K562 (cell line): ENCODE data around the gene CDC37. TPM values are rescaled to one million over a fixed set of nuclear protein-coding genes. Genes with fewer than 3 reads are reported as not detected.

Source experiments
- CEBPB ChIP-seq: fragments of 450-650 bp; IDR thresholded peaks from 2 replicates; pipeline ENCODE4 v1.6.1; 2016; ENCODE audit warnings: missing genetic modification characterization, missing compliant biosample characterization
- CEBPG ChIP-seq, 3 experiments: fragments of 200-800 bp in 1 of 3; sonication (Bioruptor generic) in 1 of 3; sonication (generic) in 1 of 3; formaldehyde crosslinking in 1 of 3; IDR thresholded peaks in 2 of 3; conservative IDR thresholded peaks in 1 of 3; 2 replicates each; pipeline versions ENCODE4 v1.6.1 to v1.8.0; 2016 to 2022; ENCODE audit warnings: missing compliant biosample characterization in 2 of 3, missing genetic modification characterization in 2 of 3, mild to moderate bottlenecking in 1 of 3, missing genetic modification reagents in 1 of 3
- FOXJ3 ChIP-seq: sonication (generic); formaldehyde crosslinking; IDR thresholded peaks from 2 replicates; pipeline ENCODE4 v1.4.0; 2020; ENCODE audit warnings: mild to moderate bottlenecking, missing genetic modification reagents
- GATA2 ChIP-seq: sonication (generic); formaldehyde crosslinking; IDR thresholded peaks from 2 replicates; pipeline ENCODE4 v1.4.0; 2020; ENCODE audit warnings: mild to moderate bottlenecking, missing genetic modification reagents
- RBM39 ChIP-seq: fragments of 200-400 bp; formaldehyde crosslinking; optimal IDR thresholded peaks from 2 replicates; pipeline ENCODE3; 2018; ENCODE audit warnings: low read depth, low read length
- RCOR1 ChIP-seq, 2 experiments: IDR thresholded peaks; 2 replicates each; pipeline ENCODE4 v1.6.1; 2012; ENCODE audit warnings: low read depth in 2 of 2, low read length in 2 of 2, borderline replicate concordance in 1 of 2, improper control_type of control experiment in 1 of 2
- TEAD1 ChIP-seq, 2 experiments: fragments of 450-650 bp in 1 of 2; sonication (generic) in 1 of 2; formaldehyde crosslinking; IDR thresholded peaks; 2 replicates each; pipeline versions ENCODE4 v1.4.0 to v1.8.0; 2020 to 2022; ENCODE audit warnings: mild to moderate bottlenecking in 2 of 2, missing genetic modification reagents in 1 of 2
- ZFP30 ChIP-seq: fragments of 250-450 bp; sonication (Bioruptor Pico); IDR thresholded peaks from 2 replicates; pipeline ENCODE4 v1.8.0; 2022; ENCODE audit warnings: moderate library complexity, mild to moderate bottlenecking, inconsistent platforms, borderline replicate concordance
- ZNF778 ChIP-seq: fragments of 450-650 bp; formaldehyde crosslinking; IDR thresholded peaks from 2 replicates; pipeline ENCODE4 v1.4.0; 2020; ENCODE audit warnings: mild to moderate bottlenecking, moderate library complexity
- polyA plus RNA-seq, 8 experiments: library from polyadenylated mRNA; depleted of rRNA in 4 of 8; stranded (reverse) in 5 of 8; unstranded in 3 of 8; fragments of >200 nt; fragmentation: Nextera tagmentation in 2 of 8; fragmentation: Illumina TruSeq in 1 of 8; extraction: Ambion mirVana in 2 of 8; extraction: Trizol in 1 of 8; gene quantifications; 2 replicates each; pipeline versions ENCODE4 v1.2.1 to v1.2.3, GENCODE V29; 2011 to 2014; ENCODE audit warnings: inconsistent platforms in 1 of 8, missing spikeins in 1 of 8
- total RNA-seq, 7 experiments: library from RNA; depleted of rRNA in 6 of 7; stranded (reverse); fragments of >200 nt in 6 of 7; fragmentation: Illumina TruSeq in 2 of 7; extraction: Trizol in 2 of 7; gene quantifications; 2 replicates each; pipeline versions ENCODE4 v1.2.1 to v1.2.3, GENCODE V29; 2011 to 2021; ENCODE audit warnings: low replicate concordance in 1 of 7
- TF ChIP-seq, protein P1 (sequence below), 2 experiments: fragments of 450-650 bp; formaldehyde crosslinking in 1 of 2; IDR thresholded peaks; 2 replicates each; pipeline versions ENCODE4 v1.4.0 to v1.6.1; 2014 to 2020; ENCODE audit warnings: mild to moderate bottlenecking in 2 of 2, borderline replicate concordance in 1 of 2, low read depth in 1 of 2
- TF ChIP-seq, protein P2 (sequence below), 2 experiments: fragments of 450-650 bp in 1 of 2; sonication (generic) in 1 of 2; formaldehyde crosslinking in 1 of 2; IDR thresholded peaks in 1 of 2; conservative IDR thresholded peaks in 1 of 2; 2 replicates each; pipeline versions ENCODE4 v1.6.1 to v1.8.1; 2016 to 2023; ENCODE audit warnings: mild to moderate bottlenecking in 2 of 2, moderate library complexity in 2 of 2, inconsistent platforms in 1 of 2, missing genetic modification reagents in 1 of 2
- TF ChIP-seq, protein P3 (sequence below), 3 experiments: fragments of 200-800 bp in 1 of 3; sonication (Bioruptor generic) in 1 of 3; sonication (generic) in 1 of 3; formaldehyde crosslinking in 1 of 3; IDR thresholded peaks; 2 replicates each; pipeline versions ENCODE4 v1.6.1 to v1.8.0; 2016 to 2022; ENCODE audit warnings: mild to moderate bottlenecking in 2 of 3, missing compliant biosample characterization in 2 of 3, missing genetic modification characterization in 2 of 3, missing genetic modification reagents in 1 of 3

CDC37 gene
- total and polyA plus RNA-seq, 9 of the 15 experiments (the other 6 are each of a cell fraction or from before 2014, with no cell fraction given) = 6.6 to 538 (median 227) TPM

DNA sequence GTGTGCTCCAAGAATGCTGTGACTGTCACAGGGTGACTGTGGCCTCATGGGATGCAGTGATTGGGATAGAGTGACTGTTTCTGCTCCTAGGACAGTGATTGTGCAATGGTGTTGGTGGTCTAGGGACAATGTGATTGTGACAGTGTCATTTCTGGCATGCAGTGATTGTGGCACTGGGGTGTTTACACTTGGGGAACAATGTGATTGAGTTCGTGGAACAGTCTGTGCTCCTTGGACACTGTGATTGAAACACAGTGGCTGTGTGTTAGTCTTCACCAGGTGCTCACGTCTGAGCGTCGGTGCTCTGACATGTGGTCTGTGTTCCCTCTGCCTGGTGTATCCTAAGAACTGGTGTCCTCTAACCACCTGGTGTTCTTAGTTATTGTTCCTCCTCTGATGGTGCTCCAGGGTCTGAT is 18.7 kb upstream of the CDC37 start (continued):
- TF ChIP-seq, protein P1, sequence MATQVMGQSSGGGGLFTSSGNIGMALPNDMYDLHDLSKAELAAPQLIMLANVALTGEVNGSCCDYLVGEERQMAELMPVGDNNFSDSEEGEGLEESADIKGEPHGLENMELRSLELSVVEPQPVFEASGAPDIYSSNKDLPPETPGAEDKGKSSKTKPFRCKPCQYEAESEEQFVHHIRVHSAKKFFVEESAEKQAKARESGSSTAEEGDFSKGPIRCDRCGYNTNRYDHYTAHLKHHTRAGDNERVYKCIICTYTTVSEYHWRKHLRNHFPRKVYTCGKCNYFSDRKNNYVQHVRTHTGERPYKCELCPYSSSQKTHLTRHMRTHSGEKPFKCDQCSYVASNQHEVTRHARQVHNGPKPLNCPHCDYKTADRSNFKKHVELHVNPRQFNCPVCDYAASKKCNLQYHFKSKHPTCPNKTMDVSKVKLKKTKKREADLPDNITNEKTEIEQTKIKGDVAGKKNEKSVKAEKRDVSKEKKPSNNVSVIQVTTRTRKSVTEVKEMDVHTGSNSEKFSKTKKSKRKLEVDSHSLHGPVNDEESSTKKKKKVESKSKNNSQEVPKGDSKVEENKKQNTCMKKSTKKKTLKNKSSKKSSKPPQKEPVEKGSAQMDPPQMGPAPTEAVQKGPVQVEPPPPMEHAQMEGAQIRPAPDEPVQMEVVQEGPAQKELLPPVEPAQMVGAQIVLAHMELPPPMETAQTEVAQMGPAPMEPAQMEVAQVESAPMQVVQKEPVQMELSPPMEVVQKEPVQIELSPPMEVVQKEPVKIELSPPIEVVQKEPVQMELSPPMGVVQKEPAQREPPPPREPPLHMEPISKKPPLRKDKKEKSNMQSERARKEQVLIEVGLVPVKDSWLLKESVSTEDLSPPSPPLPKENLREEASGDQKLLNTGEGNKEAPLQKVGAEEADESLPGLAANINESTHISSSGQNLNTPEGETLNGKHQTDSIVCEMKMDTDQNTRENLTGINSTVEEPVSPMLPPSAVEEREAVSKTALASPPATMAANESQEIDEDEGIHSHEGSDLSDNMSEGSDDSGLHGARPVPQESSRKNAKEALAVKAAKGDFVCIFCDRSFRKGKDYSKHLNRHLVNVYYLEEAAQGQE (IDR thresholded peaks at IDR 0.05; ENCODE audit: borderline replicate concordance) = no peak
- TF ChIP-seq, protein P1 (CRISPR knock-in tag; IDR thresholded peaks at IDR 0.05; ENCODE audit: low read depth) = no peak
- TF ChIP-seq CEBPG (CRISPR knock-in tag; IDR thresholded peaks at IDR 0.05) (peak; percentile 81), CEBPG (tag; conservative IDR thresholded peaks at IDR 0.05 in 1 of 2, IDR thresholded peaks at IDR 0.05 in 1 of 2) (peak; percentile 35 to 71; a peak in 3 of 4 replicates), ZNF778 (no peak), FOXJ3 (CRISPR knock-in tag) (no peak), RCOR1 (IDR thresholded peaks at IDR 0.05; ENCODE audit: borderline replicate concordance in 1 of 2, low read depth in 2 of 2, low read length in 2 of 2) (peak in 1 of 2 experiments; percentile 31; a peak in 1 of 4 replicates), CEBPB (tag) (peak; percentile 96), ZFP30 (CRISPR knock-in tag) (no peak), RBM39 (no peak), GATA2 (CRISPR knock-in tag) (no peak), TEAD1 (CRISPR knock-in tag; IDR thresholded peaks at IDR 0.05) (0 out of 4 replicates have a peak, but pooled peaks of 1 of the 2 experiments have one; percentile 57)
- TF ChIP-seq, protein P2, sequence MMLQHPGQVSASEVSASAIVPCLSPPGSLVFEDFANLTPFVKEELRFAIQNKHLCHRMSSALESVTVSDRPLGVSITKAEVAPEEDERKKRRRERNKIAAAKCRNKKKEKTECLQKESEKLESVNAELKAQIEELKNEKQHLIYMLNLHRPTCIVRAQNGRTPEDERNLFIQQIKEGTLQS (IDR thresholded peaks at IDR 0.05) = 0 out of 2 replicates have a peak, but pooled peaks have one; percentile 7
- TF ChIP-seq, protein P2 (CRISPR knock-in tag; conservative IDR thresholded peaks at IDR 0.05) = no peak
- TF ChIP-seq, protein P3, sequence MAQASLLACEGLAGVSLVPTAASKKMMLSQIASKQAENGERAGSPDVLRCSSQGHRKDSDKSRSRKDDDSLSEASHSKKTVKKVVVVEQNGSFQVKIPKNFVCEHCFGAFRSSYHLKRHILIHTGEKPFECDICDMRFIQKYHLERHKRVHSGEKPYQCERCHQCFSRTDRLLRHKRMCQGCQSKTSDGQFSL (CRISPR knock-in tag; IDR thresholded peaks at IDR 0.05) = no peak
- TF ChIP-seq, protein P3 (tag; IDR thresholded peaks at IDR 0.05) = no peak
